Dedifferentiated amniotic fluid mesenchymal stem cell (primary cell): Measurements from ENCODE around the gene PIAS4.

ENCODE experiments used
- DNase-seq: peaks from one replicate; pipeline ENCODE4 v3.0.0-alpha.2; 2016; ENCODE audit errors: extremely low spot score

Gene PIAS4

DNA sequence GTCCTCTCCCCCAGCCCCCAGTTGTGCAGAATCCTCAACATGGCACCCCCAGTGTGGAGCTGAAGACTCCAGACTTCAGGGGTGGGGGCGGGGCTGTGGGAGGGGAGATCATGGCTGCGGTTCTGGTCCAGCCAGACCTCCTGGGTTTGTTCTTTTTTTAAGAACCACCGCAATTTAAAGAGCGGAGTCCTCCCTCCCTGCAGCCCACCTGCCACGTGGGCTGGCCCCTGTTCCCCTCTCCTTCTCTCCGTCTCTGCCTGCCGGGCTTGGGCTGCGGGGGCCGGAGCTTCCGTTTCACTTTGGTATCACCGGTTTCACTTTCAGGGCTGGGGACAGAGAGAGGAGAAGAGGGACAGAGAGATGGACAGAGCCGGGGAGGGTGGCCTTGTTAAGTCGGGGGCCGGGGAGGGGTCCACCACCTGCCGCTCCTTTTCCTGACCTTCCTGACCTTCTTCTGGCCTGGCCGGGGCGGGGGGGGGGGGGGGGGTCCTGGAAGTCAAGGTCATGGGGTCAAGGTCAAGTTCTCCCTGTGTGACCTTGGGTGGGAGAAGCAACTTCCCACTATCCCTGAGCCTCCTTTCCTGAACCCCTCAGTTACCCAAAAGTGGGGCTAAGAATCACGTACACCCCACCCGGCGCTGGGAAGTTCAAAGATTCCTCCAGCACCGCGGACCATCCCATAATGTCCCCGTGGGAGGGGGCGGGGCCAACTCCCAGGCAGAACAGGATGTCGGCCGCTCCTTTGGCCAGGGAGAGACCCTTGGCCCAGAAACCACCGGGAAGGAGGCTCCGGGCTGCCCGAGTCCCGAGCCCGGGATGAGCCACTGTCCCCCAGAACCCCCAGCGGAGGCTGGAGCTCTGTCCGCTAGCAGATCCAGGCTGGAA lies 70.5 kb downstream of the PIAS4 start:
- no peak for DNase-seq

DNA sequence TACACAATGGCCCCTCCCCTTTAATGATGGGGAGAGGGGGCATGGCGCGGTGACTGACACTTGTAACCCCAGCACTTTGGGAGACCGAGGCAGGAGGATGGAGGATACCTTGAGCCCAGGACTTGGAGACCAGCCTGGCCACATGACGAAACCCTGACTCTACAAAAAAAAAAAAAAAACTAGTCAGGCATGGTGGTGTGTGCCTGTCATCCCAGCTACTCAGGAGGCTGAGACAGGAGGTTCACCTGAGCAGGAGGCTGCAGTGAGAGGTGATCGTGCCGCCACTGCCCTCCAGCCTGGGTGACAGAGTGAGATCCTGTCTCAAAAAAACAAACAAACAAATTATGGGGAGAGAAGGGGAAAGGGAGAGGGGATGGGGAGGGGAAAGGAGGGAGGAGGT lies 72.9 kb downstream of the PIAS4 start:
- no peak for DNase-seq

DNA sequence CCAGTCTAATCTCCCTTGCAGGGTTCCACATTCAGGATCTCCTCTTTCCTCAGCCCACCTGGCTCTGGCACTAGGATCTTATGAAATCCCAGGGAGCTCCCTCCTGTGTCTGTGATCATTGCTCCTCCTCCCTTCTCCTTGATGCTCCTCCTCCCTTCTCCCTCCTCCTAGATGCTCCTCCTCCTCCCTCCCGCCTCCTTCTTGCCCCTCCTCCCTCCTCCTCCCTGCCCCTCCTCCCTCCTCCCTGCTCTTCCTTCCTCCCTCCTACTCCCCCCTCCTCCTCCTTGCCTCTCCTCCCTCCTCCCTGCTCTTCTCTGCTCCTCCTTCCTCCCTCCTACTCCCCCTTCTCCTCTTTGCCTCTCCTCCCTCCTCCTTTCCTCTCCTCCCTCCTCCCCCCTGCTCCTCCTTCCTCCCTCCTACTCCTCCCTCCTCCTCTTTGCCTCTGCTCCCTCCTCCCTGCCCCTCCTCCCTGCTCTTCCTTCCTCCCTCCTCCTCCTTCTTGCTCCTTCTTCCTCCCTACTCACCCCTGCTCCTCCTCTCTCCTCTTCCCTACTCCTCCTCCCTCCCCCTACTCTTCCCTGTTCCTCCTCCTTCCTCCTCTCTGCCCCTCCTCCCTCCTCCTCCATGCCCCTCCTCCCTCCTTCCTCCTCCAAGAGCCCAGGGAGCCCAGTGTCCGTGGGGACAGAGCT lies 74.0 kb downstream of the PIAS4 start:
- no peak for DNase-seq

DNA sequence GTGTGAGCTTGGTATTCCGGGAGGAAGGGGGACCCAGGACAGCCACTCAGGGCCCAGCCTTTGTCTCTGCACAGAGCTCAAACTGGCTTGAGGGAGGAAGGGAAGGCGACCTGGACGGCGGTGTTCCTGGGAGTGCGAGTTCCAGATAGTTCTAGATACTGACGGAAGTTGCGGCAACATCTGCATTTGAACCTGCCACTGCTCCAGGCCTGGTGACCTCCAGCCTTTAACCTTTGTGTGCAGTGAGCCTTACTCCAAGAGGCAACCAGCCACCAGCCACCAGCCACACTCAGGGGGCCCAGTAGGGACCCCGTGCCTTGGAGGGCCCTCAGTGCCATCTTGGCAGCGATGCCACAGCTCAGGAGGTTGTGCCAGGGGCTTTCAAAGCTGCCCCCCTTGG lies 74.6 kb downstream of the PIAS4 start:
- no peak for DNase-seq

DNA sequence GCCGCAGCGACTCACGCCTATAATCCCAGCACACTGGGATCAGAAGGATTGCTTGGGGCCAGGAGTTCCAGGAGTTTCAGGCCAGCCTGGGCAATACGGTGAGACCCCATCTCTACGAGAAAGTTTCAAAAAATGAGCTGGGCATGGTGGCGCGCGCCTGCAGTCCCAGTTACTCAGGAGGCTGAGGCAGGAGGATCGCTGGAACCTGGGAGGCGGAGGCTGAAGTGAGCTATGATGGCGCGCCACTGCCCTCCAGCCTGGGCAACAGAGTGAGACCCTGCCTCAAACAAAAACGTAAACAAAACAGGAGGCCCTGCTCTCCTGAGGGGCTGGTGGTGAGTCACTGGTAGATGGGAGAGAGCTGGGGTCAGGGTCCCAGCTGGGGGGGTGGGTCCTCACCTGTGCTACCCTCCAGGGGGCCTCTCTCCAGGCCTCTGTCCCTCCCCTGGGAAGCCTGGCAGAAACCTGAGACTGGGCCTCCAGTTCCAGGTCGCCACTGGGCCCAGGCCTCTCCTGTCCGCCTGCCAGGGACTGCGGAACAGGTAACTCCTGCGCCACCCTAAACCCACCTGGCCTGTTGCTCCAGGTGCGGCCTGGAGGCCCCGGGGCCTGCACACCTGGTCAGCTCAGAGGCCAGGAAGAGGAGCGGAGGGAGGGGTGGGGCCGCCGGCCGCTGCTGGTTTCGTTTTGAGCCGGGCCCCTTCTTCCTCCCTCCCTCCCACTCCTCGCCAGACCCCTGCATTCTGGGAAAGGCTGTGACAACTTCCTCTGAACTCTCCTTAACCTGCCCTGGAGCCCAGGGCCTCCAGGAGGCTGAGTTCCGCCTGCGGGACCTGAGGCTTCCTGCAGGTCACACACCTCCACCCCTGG lies 76.4 kb downstream of the PIAS4 start:
- no peak for DNase-seq

DNA sequence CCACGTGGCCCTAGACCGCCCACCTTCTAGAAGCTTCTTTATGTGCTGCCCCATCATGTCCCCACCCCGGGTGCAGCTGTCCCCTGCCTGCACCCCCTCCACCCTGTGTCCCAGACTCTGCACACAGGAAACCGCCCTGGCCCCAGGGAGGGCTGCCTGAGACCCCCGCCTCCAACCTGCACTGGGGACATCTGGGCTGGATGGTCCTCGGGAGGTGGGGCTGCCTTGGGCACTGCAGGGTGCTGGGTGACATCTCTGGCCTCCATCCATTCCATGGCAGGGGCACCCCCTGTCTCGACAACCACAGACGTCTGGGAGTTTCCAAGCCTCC lies 77.0 kb downstream of the PIAS4 start:
- DNase-seq: no peak

DNA sequence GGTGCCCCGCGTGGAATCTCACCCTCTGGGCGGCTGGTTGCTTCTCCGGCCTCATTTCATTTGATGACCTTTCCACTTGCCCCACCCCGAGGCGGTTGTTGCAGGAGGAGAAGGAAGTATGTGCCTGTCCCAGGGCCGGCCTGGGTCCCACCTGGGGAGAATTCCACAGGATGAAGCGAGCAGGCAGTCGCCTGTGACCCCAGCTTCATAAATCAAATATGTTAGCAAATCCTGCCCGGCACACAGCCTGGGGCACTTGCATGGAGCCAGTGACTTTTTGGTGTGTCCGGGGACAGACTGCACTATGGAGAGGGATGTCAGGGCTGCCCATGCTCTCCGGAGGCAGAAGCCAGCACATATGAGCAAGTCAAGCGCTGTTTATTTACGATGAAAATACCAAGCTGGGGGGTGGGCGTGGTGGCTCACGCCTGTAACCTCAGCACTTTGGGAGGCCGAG lies 78.9 kb downstream of the PIAS4 start:
- no peak for DNase-seq

DNA sequence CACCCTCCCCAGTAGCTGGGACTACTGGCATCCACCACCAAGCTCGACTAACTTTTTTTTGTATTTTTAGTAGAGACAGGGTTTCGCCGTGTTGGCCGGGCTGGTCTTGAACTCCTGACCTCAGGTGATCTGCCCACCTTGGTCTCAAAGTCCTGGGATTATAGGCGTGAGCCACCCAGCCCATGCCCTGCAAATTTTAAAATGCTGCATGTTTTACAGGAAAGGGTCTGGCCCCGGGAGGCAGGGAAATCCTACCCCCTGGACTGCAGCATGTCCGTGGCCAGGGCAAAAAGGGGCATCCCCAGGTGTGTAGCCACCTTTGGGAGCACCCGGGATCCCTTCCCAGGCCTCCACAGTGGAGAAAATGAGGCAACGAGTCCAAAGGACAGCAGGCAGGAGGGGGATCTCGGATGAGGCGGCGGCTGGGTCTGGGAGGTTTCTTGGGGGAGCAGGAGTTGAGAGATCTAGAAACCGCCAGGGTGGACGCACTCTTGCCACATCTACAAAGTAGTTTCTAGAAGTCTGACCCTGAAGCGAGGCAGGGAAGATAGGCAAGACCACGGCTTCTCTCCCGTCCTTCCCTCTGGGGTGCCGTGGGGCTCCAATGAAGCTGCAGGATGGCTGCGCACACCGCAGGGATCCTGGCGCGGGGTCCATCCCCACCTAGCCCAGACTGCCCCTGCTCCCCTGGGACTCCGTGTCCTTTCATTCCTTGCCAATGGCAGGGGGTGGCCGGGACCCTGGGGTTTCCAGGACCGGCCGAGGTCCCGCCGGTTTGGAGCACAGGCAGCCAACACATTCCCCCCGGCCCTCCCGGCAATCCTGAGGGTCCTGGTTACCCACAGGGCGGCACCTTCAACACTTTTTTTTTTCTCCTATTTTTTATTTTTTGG lies 80.5 kb downstream of the PIAS4 start:
- no peak for DNase-seq

DNA sequence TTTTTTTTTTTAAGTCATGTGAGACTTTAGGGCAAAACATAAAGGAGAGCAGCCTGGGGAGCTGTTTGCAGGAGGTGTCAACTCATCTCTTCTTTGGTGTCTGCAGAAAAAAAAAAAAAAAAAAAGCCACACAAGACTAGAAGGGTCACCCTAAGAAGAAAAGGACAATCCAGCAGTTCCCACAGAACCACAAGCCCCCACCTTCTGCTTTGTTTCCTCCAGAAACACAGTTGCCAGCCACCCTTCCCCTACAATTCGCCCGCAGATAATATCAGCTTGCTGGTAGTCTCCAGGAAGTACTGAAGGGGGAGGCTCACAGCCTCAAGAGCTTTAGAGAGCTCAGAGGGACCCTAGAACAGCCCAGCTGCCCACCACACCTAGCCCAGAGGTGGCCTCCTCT lies 81.4 kb downstream of the PIAS4 start:
- DNase-seq: no peak
